Peyer's patch (tissue), 4 donors: ENCODE measurements around the gene BDH2. TPM values are rescaled to one million over a fixed set of nuclear protein-coding genes. Genes with fewer than 3 reads are reported as not detected.

Source experiments
- DNase-seq, 3 donors: peaks; one replicate each; pipeline ENCODE4 v3.0.0-alpha.2; 2017 to 2019
- H3K27ac ChIP-seq, 4 donors: fragments of 200-600 bp; sonication (generic); one replicate each; pipeline ENCODE4 v1.5.1; 2016 to 2019
- H3K27me3 ChIP-seq, 2 donors: fragments of 200-600 bp; sonication (generic); one replicate each; pipeline ENCODE4 v1.5.1; 2019
- H3K36me3 ChIP-seq, 3 donors: fragments of 200-600 bp; sonication (generic); one replicate each; pipeline ENCODE4 v1.5.1; 2016 to 2019
- H3K4me1 ChIP-seq, 4 donors: fragments of 200-600 bp; sonication (generic); one replicate each; pipeline ENCODE4 v1.5.1; 2016 to 2019
- H3K4me3 ChIP-seq, 4 donors: fragments of 200-600 bp; sonication (generic); 1 replicate in 3 of 4; 2 replicates in 1 of 4; pipeline ENCODE4 v1.5.1; 2016 to 2019; ENCODE audit warnings: mild to moderate bottlenecking in 1 of 4
- H3K9me3 ChIP-seq, 4 donors: fragments of 200-600 bp; sonication (generic); one replicate each; pipeline ENCODE4 v1.5.1; 2016 to 2019; ENCODE audit warnings: mild to moderate bottlenecking in 1 of 4
- POLR2A ChIP-seq, 2 donors: fragments of 450-650 bp; IDR thresholded peaks; one replicate each; pipeline ENCODE4 v1.5.1; 2017; ENCODE audit warnings: antibody characterized with exemption in 2 of 2, mild to moderate bottlenecking in 2 of 2, moderate library complexity in 2 of 2
- total RNA-seq, 4 donors: library from RNA; depleted of rRNA; stranded (reverse); fragments of >200 nt; gene quantifications; one replicate each; pipeline ENCODE4 v1.1.0, GENCODE V29; 2016
- TF ChIP-seq, protein P1 (sequence below), 6 experiments: fragments of 450-650 bp in 4 of 6; fragments of 200-600 bp in 2 of 6; sonication (generic) in 1 of 6; IDR thresholded peaks; one replicate each; pipeline ENCODE4 v1.5.1; 2017 to 2019; ENCODE audit warnings: antibody characterized with exemption in 6 of 6, mild to moderate bottlenecking in 3 of 6, moderate library complexity in 1 of 6

The BDH2 gene
- total RNA-seq = 100 to 1,000 TPM in 3 of 4 donors, 10 to 100 TPM in 1; 65.2 to 128 (median 114) TPM

DNA sequence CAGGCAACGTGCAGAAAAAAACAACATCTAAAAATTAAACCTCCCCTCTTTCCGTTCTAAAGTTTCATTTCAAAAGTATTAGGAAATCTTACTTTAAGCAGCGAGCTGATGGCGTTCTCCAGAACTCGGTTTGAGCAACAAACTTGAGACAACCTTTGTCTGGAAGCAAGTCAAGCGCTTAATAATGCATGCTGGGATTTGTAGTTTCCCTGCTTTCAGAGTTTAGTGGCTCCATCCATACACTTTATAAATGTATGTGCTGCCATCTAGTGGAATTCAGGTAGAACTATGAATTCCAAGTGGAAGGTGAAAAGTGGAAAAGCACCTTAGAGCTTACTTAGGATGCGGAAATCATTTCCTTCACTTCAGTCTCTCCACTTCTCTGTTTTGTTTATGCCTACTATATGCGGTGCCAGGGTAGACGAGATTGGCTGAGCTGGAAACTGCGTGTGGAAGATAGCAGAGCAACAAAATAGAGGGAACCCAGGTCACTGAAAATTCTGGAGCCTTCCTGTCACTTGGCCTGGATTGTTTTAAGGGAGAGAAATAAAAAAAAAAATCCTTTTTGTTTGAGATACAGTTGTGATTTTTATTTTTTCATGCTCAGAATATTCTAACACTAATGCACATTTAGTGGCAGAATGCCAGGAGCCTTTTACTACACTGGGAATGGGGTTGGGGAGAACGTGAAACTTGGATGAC lies at the start of gene BDH2:
Gene BDH2 (minus strand): TSS at position 144 of the 702 bp plus-strand sequence. CDS start 3,580 bp downstream, outside the sequence.
- Histone ChIP-seq H3K4me3 (peak within 1 kb of the TSS in 3 of 4 donors; percentile 31 to 54 (median 48)), H3K4me1 (peaks cover 0 to 28% (median under 1%) of the 10 kb centered on the region in 4 donors), H3K36me3 (no peaks in the 10 kb centered on the region), H3K27ac (peak within 1 kb of the TSS; percentile 18 to 62 (median 50)), H3K9me3 (no peaks in the 10 kb centered on the region), H3K27me3 (no peaks in the 10 kb centered on the region)
- DNase-seq = peak in 2 of 3 donors; percentile 29 to 76
- TF ChIP-seq, protein P1, sequence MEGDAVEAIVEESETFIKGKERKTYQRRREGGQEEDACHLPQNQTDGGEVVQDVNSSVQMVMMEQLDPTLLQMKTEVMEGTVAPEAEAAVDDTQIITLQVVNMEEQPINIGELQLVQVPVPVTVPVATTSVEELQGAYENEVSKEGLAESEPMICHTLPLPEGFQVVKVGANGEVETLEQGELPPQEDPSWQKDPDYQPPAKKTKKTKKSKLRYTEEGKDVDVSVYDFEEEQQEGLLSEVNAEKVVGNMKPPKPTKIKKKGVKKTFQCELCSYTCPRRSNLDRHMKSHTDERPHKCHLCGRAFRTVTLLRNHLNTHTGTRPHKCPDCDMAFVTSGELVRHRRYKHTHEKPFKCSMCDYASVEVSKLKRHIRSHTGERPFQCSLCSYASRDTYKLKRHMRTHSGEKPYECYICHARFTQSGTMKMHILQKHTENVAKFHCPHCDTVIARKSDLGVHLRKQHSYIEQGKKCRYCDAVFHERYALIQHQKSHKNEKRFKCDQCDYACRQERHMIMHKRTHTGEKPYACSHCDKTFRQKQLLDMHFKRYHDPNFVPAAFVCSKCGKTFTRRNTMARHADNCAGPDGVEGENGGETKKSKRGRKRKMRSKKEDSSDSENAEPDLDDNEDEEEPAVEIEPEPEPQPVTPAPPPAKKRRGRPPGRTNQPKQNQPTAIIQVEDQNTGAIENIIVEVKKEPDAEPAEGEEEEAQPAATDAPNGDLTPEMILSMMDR (IDR thresholded peaks at IDR 0.05) = peak; percentile 58 to 98 (median 95)
- peak; percentile 35 to 50 for TF ChIP-seq POLR2A (IDR thresholded peaks at IDR 0.05)

DNA sequence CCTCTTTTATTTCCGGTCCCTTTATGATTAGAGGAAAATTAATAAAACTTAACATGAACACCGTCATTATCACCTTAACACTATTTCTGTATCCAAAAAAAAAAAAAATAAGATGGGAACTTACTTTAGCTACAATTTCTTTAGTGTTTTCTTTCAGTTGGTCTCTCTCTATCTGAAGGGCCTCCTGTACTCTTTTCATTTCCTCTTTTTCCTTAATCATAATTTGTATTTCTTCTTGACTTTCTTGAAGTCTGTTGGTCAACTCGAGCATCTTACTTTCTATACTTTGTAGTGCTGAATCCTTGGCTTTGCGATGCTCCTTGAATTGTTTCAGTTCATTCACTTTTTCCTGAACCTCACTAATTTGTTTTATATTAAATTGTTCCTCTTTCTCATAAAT lies 45.3 kb upstream of the BDH2 start:
- no peaks in the 10 kb centered on the region for H3K4me1 ChIP-seq
- DNase-seq = no peak
- TF ChIP-seq, protein P1 (IDR thresholded peaks at IDR 0.05) = no peak
- TF ChIP-seq POLR2A (IDR thresholded peaks at IDR 0.05) = no peak
- no peak overlapping the region for H3K4me3 ChIP-seq
- H3K36me3 ChIP-seq = no peaks in the 10 kb centered on the region
- no peaks in the 10 kb centered on the region for H3K27me3 ChIP-seq
- no peak overlapping the region for H3K27ac ChIP-seq
- H3K9me3 ChIP-seq = no peaks in the 10 kb centered on the region

DNA sequence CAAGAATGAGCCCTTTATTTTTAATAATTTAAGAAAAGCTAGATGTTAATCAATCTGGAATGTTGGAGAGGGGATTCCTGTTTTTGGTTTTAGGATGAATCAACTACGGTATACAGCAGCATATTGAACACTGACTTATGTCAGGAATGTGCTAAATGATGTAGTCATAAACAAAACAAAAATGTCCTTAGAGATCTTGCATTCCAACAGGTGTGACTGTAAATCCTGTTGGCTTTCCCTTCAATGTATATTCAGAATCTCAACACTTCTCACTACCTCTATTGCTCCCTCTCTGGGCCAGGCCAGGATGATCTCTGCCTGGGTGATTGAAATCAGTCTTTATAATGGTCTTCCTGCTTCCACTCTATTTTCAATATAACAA lies 37.8 kb upstream of the BDH2 start:
- no peaks in the 10 kb centered on the region for H3K4me1 ChIP-seq
- TF ChIP-seq, protein P1 (IDR thresholded peaks at IDR 0.05) = no peak
- no peak for TF ChIP-seq POLR2A (IDR thresholded peaks at IDR 0.05)
- DNase-seq = no peak
- H3K4me3 ChIP-seq = no peak overlapping the region
- no peaks in the 10 kb centered on the region for H3K36me3 ChIP-seq
- H3K27ac ChIP-seq = no peak overlapping the region
- no peaks in the 10 kb centered on the region for H3K27me3 ChIP-seq
- H3K9me3 ChIP-seq = no peaks in the 10 kb centered on the region

DNA sequence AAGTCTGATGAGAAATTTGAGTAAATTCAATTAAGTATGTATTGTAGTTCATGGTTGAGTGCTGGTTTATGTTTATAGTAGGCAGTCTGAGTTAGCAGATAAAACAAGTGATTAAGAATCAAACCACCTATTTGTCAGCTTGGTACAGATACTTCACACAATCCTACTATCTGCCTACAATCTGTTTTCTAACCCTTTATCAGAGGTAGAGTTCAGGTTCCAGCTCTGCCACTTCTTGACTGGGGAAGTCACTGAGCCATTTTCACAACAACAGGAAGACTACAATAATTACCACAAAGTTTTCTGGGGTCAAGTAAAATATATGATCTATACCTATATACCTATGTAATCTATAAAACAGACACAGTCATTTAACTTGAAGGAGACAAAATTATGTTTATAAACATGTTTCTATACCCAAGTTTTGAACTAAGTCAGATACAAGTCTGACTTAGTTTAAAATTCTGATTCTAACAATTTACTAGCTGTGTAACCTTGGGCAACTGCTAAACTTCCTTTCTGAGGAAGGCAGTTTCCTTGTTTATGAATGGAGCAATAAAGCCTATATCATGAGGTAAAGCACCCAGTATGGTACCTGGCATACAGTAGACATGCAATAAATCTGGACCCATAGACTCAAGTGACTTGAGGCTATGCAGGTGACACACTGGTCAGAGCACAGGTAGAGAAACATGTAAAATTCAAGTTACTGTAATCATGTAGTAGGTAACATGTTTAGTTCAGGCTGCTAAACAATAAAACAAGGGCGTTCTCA lies 37.2 kb upstream of the BDH2 start:
- Histone ChIP-seq H3K4me3 (no peak overlapping the region), H3K9me3 (no peaks in the 10 kb centered on the region), H3K27ac (no peak overlapping the region), H3K36me3 (no peaks in the 10 kb centered on the region), H3K27me3 (no peaks in the 10 kb centered on the region), H3K4me1 (no peaks in the 10 kb centered on the region)
- DNase-seq = no peak
- TF ChIP-seq POLR2A (IDR thresholded peaks at IDR 0.05) = no peak
- TF ChIP-seq, protein P1 (IDR thresholded peaks at IDR 0.05) = no peak

DNA sequence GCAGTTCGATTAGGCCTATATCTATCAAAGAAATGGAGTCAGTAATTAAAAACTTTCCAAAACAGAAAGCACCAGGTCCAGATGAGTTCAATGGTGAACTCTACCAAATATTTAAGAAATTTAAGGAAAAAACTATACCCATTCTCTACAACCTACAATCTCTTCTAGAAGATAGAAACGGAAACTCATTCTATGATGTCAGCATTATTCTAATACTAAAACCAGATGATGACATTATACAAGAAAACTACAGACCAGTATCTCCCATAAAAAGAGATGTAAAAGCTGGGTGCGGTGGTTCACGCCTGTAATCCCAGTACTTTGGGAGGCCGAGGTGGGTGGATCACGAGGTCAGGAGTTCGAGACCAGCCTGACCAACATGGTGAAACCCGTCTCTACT lies 29.5 kb upstream of the BDH2 start:
- Histone ChIP-seq H3K36me3 (no peaks in the 10 kb centered on the region), H3K27me3 (no peaks in the 10 kb centered on the region), H3K4me1 (no peaks in the 10 kb centered on the region), H3K27ac (no peak overlapping the region), H3K4me3 (no peak overlapping the region), H3K9me3 (no peaks in the 10 kb centered on the region)
- no peak for DNase-seq
- TF ChIP-seq, protein P1 (IDR thresholded peaks at IDR 0.05) = no peak
- no peak for TF ChIP-seq POLR2A (IDR thresholded peaks at IDR 0.05)
